MM.1S (cell line): ENCODE results near the gene NEK6.

Source experiments
- DNase-seq: peaks from one replicate; pipeline ENCODE4 v3.0.0-alpha.2; 2015
- H2AFZ ChIP-seq: fragments of 300-600 bp; sonication (generic); 2 replicates; pipeline ENCODE4 v1.6.0; 2016; ENCODE audit warnings: antibody characterized with exemption, low read length
- H3F3A ChIP-seq: fragments of 300-600 bp; sonication (generic); 2 replicates; pipeline ENCODE4 v1.6.1; 2016; ENCODE audit warnings: mild to moderate bottlenecking, antibody characterized with exemption, low read length, moderate library complexity, mixed read lengths; ENCODE audit not compliant: insufficient read depth
- H3K27ac ChIP-seq: fragments of 300-600 bp; sonication (generic); 2 replicates; pipeline ENCODE4 v1.5.1; 2016; ENCODE audit warnings: mild to moderate bottlenecking, low read length
- H3K27me3 ChIP-seq: fragments of 300-600 bp; sonication (generic); replicated peaks from 2 replicates; pipeline ENCODE4 v1.6.0; 2016; ENCODE audit warnings: low read length; ENCODE audit not compliant: insufficient read depth
- H3K36me3 ChIP-seq: fragments of 300-600 bp; sonication (generic); replicated peaks from 2 replicates; pipeline ENCODE4 v1.6.1; 2016; ENCODE audit warnings: mild to moderate bottlenecking, low read length, mixed read lengths; ENCODE audit not compliant: insufficient read depth
- H3K4me1 ChIP-seq: fragments of 300-600 bp; sonication (generic); 2 replicates; pipeline ENCODE4 v1.6.1; 2016; ENCODE audit warnings: low read length, mixed read lengths
- H3K4me2 ChIP-seq: fragments of 300-600 bp; sonication (generic); 2 replicates; pipeline ENCODE4 v1.6.0; 2016; ENCODE audit warnings: low read depth, low read length
- H3K4me3 ChIP-seq: fragments of 300-600 bp; sonication (generic); 2 replicates; pipeline ENCODE4 v1.5.1; 2016; ENCODE audit warnings: low read length, mixed read lengths
- H3K79me2 ChIP-seq: fragments of 300-600 bp; sonication (generic); 2 replicates; pipeline ENCODE4 v1.6.1; 2016; ENCODE audit warnings: mixed run types, low read length, mixed read lengths
- H3K9ac ChIP-seq: fragments of 300-600 bp; sonication (generic); 2 replicates; pipeline ENCODE4 v1.6.1; 2016; ENCODE audit warnings: low read length, mixed read lengths
- H3K9me2 ChIP-seq: fragments of 300-600 bp; sonication (generic); replicated peaks from 2 replicates; pipeline ENCODE4 v1.6.1; 2016; ENCODE audit warnings: mild to moderate bottlenecking, low read length, mixed read lengths; ENCODE audit not compliant: insufficient read depth
- H3K9me3 ChIP-seq: fragments of 300-600 bp; sonication (generic); replicated peaks from 2 replicates; pipeline ENCODE4 v1.6.1; 2016; ENCODE audit warnings: mild to moderate bottlenecking, low read length, mixed read lengths; ENCODE audit not compliant: insufficient read depth
- H4K20me1 ChIP-seq: fragments of 300-600 bp; sonication (generic); 2 replicates; pipeline ENCODE4 v1.6.1; 2016; ENCODE audit warnings: mild to moderate bottlenecking, low read length, moderate library complexity, mixed read lengths; ENCODE audit not compliant: insufficient read depth
- CTCF ChIP-seq: fragments of 300-600 bp; sonication (generic); IDR thresholded peaks from 2 replicates; pipeline ENCODE4 v1.5.1; 2016; ENCODE audit warnings: antibody characterized with exemption, low read length, mixed read lengths
- EZH2 ChIP-seq: fragments of 300-600 bp; sonication (generic); optimal IDR thresholded peaks from 2 replicates; pipeline ENCODE3; 2017; ENCODE audit warnings: low read depth, mild to moderate bottlenecking, antibody characterized with exemption, low read length, mixed read lengths
- EZH2phosphoT487 ChIP-seq: fragments of 300-600 bp; sonication (generic); IDR thresholded peaks from 2 replicates; pipeline ENCODE4 v1.6.1; 2018; ENCODE audit warnings: antibody characterized with exemption, low read length

NEK6 gene

GRCh38 chr9:124351672-124352468 is 94.1 kb downstream of the NEK6 start:
- Histone ChIP-seq H3K4me3 (no peak overlapping the region), H3K9me3 (no peaks in the 10 kb centered on the region), H3K4me1 (no peaks in the 10 kb centered on the region), H3K79me2 (peaks cover 27% of the 10 kb centered on the region), H4K20me1 (no peaks in the 10 kb centered on the region), H3K36me3 (peaks cover 15% of the 10 kb centered on the region; the same call in 1 of the 2 replicates), H3K4me2 (no peak overlapping the region), H2AFZ (no peak overlapping the region), H3K9ac (no peak overlapping the region), H3K27ac (no peak overlapping the region), H3K9me2 (no peaks in the 10 kb centered on the region), H3K27me3 (no peaks in the 10 kb centered on the region), H3F3A (no peaks in the 10 kb centered on the region)
- DNase-seq = no peak
- no peak for TF ChIP-seq CTCF

GRCh38 chr9:124352616-124353015 is 94.9 kb downstream of the NEK6 start:
- Histone ChIP-seq H3K79me2 (peaks cover 34% of the 10 kb centered on the region), H3K4me3 (no peak overlapping the region), H3K9ac (no peak overlapping the region), H2AFZ (no peak overlapping the region), H3K4me1 (no peaks in the 10 kb centered on the region), H3K27me3 (no peaks in the 10 kb centered on the region), H3K27ac (no peak overlapping the region), H3K4me2 (no peak overlapping the region), H3K9me3 (no peaks in the 10 kb centered on the region), H3K9me2 (no peaks in the 10 kb centered on the region), H3F3A (no peaks in the 10 kb centered on the region), H3K36me3 (peaks cover 15% of the 10 kb centered on the region; the same call in 1 of the 2 replicates), H4K20me1 (0 out of 2 replicates have a peak, but pooled peaks cover 1% of the 10 kb centered on the region)
- TF ChIP-seq CTCF (no peak), EZH2phosphoT487 (no peak)
- DNase-seq = no peak

GRCh38 chr9:124353166-124353768 is 95.5 kb downstream of the NEK6 start:
- Histone ChIP-seq H3K9ac (no peak overlapping the region), H3K36me3 (peaks cover 15% of the 10 kb centered on the region; the same call in 1 of the 2 replicates), H3K4me2 (no peak overlapping the region), H3K9me3 (no peaks in the 10 kb centered on the region), H4K20me1 (0 out of 2 replicates have a peak, but pooled peaks cover 6% of the 10 kb centered on the region), H3K27ac (no peak overlapping the region), H3F3A (no peaks in the 10 kb centered on the region), H3K9me2 (no peaks in the 10 kb centered on the region), H2AFZ (no peak overlapping the region), H3K79me2 (peaks cover 40% of the 10 kb centered on the region), H3K27me3 (no peaks in the 10 kb centered on the region), H3K4me1 (no peaks in the 10 kb centered on the region), H3K4me3 (no peak overlapping the region)
- no peak for TF ChIP-seq EZH2
- no peak for DNase-seq

GRCh38 chr9:124353811-124354274 is 96.1 kb downstream of the NEK6 start:
- DNase-seq = no peak
- Histone ChIP-seq H3K27me3 (no peaks in the 10 kb centered on the region), H3K79me2 (peaks cover 46% of the 10 kb centered on the region), H3K9ac (no peak overlapping the region), H3F3A (no peaks in the 10 kb centered on the region), H3K36me3 (peaks cover 15% of the 10 kb centered on the region; the same call in 1 of the 2 replicates), H3K9me2 (no peaks in the 10 kb centered on the region), H3K9me3 (no peaks in the 10 kb centered on the region), H3K4me1 (no peaks in the 10 kb centered on the region), H4K20me1 (peaks cover 12% of the 10 kb centered on the region), H3K4me3 (no peak overlapping the region), H3K4me2 (no peak overlapping the region), H2AFZ (no peak overlapping the region), H3K27ac (no peak overlapping the region)
- TF ChIP-seq EZH2 = no peak
- TF ChIP-seq CTCF = no peak
- no peak for TF ChIP-seq EZH2phosphoT487
